DMS53 treated with DMSO at 0.1 percent for 48 hours (cell line): ENCODE measurements around the gene STAT5B.

Source experiments
- DNase-seq: peaks from one replicate; lab custom pipeline; 2025; ENCODE audit not compliant: unreplicated experiment; lab: John Stamatoyannopoulos, UW

The STAT5B gene

DNA sequence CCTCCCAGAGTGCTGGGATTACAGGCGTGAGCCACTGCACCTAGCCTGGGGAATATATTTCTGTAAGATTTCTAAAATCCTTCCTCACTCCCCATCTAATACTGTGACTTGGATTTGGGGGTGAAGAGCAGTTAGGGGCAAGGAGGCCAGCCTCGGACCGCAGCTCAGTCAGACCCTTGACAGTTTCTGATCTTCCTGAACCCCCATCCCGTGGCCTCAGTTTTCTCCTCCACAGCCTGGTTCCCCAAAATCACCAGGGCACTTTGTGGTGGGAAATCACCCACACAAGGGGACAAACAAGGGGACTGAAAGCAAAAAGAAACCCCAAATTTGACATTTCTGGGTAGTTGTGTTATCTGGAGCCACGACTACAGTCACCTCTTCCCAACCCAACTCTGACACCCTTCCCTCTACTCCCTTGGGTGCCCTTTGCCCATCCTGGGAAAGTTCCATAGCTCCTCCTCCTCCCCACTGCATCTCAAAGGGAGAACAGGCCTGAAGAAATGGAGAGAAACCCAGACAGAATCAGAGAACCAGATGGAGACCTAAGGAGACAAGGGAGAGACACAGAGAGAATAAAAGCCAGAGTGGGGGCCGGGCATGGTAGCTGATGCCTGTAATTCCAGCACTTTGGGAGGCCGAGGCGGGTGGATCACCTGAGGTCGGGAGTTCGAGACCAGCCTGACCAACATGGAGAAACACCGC lies 9.3 kb upstream of the STAT5B start:
- no peak for DNase-seq

DNA sequence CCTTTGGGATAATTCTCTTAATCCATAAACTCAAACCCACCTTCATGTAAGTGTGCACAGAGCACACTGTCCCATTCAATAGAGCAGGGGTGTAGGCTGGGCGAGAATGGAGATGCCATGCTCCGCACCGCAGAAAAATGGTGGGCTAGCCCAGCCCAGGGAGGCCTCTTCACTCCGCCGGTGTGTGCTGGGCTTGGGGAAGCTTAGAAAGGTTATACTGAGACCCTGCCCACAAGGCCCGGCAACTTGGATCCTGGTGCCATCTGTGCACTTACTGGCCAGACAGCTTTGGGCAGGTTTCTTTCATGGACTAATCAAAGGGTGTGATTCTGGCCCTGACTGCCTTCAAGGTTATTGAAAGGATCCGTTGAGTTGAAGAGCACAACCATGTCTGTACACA lies 8.4 kb upstream of the STAT5B start:
- DNase-seq, result no peak

DNA sequence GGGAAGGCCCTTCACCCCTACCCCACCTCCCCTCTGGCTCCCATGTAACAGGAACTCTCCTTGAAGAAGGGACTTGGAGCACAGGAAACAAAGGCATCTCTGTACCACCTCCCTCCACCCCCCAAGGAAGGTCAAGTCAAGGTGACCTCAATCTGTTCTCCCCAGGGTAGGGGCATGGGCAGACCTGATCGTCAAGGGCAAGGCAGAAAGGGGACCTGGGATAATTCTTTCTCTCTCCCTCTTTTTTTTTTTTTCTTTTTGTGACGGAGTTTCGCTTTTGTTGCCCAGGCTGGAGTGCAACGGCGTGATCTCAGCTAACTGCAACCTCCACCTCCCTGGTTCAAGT lies 7.8 kb upstream of the STAT5B start:
- DNase-seq, result no peak

DNA sequence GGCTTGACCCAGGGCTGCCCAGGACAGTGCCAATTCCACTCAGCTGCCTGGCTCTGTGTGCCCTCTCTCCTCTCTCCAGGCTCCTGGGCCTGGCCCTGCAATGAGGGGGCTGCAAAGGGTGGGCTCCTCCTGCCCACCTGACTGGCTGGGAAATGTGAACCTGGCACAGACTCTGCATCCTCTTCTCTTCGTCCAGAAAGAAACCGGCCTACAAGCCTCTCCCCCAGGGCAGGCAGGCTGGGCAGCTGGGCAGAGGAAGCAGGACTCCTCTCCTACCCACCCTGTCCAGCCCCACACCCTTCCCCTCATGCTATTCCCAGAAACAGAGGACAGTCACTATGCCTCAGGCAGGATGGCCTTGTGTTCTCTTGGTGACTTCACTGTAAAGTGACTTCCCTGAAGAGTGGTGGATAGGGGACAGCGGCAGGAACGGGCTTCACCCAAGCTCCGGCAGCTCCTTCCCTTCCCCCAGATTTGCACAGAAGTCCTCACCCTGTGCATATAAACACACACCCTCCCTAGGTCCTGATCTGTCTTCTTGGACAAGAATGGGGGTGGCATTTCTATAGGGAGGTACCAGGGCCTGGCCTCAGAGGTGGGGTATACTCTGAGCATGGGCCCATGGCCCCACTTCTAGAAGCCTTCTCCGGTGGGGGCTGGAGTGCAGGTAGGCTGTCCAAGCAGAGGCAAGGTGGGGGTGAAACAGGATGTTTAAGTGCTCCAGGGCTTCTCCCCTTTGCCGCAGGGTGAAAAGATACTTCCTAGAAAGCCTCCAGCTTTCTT lies 7.2 kb upstream of the STAT5B start:
- no peak for DNase-seq

DNA sequence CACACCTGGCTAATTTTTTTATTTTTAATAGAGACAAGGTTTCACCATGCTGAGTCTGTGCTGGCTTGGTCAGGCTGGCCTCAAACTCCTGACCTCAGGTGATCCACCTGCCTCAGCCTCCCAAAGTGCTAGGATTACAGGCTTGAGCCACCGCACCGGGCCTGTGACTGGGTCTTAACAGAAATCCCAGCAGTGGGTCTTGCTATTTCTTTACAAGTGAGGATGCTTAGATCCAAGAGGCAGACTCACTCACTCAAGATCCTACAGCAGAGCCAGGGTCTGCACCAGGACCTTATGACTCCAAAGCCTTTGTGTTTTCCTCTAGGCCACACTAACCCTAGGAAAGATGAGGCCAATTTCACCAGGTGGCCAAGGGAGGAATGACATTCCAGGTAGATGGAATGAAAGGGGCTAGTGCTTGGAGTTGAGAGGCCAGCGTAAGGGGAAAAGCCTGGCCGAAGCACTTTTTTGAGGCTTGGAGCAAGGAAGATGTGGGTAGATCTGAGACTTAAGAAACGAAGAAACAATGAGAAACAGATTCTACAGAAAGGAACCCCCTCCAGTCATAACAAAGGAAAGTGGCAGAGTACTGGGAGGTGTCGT lies 6.4 kb upstream of the STAT5B start:
- no peak for DNase-seq

DNA sequence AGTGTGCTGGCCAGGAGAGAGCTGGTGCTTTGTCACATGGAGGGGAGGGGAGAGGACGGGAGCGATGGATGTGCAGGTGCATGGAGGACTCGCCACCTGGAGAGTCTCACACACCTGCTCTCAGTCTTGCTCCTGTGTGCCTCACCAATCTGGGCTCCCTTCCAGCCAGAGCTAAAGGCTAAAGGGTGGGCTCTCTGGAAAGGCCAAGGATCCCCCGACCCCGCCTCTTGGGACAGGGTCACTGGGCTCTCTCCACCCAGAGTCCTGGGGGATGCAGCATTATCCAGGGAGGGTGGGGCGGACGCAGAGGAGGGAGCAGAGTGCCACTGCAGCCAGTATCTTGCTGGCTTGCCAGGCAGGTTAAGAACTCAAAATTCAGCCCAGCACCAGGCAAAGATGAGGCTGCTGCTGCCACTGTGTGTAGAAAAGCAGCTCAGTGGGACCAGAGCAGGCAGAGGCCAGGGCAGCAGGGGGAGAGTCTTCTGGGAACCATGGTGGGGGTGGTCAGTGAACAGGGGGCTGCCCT lies 5.4 kb upstream of the STAT5B start:
- peak; percentile 74 for DNase-seq

DNA sequence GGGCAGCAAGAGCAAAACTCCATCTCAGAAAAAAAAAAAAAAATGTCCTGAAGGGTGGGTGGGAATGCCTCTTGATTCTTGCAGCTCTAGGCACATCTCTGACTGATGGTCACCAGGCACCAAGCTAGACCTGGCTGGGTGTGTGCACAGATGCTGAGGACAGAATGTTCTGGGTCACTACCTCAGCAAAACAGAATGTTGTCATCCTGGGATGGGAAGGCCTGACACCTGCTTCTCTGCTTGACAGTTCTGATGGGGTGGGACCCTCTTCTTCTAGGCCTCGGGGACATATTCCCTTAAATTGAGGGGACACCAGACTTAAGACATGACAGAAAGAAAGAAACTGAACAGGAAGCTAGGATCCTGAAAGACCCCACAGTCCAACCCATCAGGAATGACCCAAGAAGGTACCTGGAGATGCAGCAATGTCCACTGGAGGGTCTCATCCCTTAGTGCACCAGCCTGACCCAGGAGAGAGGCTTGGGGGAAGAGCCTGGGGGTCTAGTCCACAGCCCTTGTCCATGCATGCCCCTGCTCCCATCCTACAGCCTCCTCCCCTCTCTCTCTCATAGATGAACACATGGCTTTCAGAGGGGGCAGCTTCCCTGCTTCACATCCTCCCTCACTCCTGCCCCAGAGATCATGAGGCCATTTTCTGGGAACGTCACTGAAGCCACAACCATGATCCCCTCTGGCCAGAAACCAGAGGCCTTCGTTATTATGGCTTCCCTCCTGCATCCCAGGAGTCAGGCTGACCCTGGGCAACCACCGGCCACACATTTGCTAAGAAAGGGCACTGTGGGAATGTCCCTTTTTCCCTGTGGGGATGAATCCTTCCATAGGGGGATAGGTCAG lies 3.8 kb upstream of the STAT5B start:
- DNase-seq, result no peak

DNA sequence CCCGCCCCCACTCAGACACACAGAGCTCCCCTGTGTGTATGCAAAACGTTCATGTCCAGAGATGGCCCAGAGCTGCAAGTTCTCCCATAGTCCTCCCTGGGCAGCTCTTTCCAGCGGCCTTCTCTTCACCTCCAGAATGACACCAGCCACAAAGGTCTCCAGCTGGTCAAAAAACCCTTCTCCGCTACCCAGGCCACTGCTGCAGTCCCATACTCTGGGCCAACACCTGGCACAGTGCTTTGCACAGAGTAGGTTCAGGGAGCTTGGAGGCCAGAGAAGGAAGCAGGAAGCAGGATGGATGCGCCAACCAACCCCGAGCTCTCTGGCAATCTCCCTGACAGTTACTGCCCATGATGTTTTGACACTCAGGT lies 1.1 kb upstream of the STAT5B start:
- no peak for DNase-seq

DNA sequence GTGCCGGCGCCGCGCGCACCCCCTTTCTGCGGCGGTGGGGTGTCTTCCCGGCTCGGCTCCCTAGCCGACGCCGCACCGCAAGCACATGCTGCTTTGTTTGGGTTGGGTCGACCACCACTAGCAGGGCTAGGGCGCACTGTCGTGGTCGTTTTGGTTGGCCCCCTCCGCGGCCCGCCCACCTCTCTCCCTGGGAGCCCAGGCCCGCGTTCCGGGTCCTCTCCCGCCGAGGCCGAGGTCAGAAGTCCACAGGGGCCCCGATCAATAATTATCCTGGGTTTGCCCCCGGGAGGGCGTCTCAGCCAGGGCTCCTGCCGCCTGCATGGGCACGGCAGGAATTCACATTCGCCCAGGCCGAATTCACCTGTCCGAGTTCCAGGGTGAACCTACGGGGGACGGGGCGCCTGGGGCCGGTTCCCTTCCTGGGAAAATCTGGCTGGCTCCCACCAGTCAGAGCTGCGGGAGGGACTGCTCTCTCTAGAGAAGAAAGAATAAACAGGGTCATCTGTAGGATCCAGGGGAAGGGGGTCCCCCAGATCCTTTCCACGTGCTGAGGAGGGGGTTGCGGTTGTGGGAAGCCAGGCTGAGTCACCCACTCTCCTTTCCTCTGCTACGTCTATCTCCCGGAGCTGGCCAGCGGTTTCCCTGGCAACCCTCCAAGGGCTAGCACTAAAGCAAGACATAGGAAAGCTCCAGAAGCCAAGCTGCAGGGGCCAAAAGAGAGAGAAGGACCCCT lies 584 bp upstream of the STAT5B start:
- DNase-seq, result peak; percentile 19

DNA sequence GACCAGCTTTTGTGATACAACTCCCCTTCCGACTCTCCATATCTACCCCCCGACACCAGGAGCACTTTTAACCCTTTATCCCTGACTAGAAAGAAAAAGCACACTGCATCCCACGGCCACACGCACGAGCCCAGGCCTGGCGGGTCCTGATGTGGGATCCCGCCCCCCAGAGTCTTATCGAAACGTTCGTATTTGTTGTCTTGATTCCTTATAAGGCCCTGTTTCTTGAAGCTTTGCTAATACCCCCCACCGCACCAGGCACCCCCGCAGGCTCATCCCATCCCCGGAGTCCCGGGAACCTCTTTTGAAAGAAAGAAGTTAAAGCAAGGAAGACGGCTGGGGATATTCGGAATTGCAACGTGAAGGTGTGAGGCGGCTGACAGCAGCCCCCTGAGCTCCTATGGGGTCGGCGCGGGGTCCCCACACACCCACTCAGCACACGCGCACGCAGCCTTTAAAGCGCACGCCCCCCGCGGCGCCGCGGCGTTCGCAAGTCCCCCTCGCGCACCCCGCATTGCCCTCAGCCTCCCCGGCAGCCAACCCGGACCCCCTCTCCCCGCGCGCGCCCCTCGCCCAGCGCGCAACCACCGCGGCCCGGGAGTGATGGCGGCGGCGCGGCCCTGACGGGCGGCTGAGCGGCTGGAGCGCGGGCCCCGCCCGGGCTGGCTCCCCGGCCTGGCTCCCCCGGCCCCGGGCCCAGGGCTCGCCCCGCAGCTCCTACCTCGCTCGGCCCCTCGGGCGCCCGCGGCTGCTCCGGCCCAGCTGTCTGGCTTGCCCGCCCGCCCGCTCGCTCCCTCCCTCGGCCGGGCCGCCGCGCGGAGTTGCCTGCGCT lies 448 bp downstream of the STAT5B start:
- no peak for DNase-seq

DNA sequence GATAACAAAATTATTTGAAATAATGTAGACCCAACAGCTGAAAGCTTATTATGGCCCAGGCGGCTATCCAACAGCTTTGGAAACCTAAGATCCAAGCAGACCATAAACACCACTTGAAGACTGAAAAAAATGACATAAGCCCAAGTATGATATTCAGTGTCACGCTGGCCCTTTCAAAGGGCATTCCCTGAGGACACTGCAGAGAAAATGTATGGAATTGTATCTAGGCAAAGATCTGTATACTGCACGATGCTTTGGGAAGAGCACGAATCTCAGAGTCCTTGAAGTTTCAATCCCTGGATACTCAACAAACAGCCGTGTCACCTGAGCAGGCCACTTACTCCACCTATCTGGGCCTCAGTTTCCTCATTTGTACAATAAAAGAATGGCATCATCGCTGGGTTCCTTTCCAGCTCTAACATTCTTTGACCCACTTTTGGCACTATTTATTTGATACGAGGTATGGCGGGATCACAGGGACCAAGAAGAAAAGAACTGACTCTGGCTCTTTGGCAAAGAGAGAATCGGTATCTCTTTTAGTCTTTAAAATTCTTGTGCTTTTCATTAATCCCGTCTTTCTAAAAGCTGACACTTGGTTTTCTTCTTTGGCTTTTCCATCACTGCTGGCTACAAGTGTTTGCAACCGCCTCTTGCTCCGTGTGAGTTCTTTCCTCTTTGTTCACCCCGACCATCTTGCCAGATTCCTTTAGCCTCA lies 1.2 kb downstream of the STAT5B start:
- no peak for DNase-seq

DNA sequence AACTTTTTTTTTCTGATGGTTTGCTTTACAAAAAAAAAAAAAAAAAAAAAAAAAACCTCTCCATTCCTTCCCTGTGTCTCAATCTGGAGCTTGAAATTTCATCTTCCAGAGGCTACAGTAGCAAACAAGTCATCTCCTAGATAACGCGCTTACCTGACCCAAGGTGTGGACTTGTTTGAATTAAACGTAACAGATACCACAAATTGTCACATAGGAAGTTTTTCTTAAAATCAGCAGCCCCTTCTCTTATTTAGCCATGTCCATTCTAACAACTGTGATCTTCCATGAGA lies 2.0 kb downstream of the STAT5B start:
- no peak for DNase-seq

DNA sequence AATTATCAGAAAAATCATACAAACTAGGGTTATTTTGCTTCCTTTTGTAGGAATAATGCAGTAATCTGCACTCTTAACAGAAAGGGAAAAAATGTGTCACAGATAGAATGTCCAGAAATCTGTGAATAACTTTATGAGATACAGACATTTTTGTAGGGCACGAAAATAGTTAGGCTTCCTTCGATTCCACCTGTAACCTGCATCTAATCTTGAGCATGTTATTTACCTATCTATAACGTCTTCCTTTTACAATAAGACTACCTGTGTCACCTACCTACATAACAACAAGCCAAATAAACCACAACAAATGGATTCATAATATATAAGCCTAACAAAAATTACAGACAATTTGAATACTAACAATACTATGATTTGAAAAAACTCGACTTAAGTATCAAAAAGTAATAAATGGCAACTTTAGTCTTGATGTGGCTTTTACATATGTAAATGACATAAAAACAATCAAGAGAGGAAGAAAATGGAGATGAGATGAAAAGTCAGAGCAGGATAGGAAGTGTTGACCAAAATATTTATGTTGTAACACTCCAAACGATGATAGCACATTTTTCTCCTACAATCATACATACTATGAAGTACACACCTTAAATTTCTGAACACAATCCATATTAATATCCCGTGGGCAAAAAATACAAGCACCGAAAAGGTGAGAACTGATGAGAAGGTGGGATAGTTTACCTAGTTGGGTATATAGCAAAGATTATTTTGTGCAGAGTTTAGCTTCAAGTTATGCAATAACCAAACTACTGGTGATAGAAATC lies 2.5 kb downstream of the STAT5B start:
- DNase-seq, result no peak

DNA sequence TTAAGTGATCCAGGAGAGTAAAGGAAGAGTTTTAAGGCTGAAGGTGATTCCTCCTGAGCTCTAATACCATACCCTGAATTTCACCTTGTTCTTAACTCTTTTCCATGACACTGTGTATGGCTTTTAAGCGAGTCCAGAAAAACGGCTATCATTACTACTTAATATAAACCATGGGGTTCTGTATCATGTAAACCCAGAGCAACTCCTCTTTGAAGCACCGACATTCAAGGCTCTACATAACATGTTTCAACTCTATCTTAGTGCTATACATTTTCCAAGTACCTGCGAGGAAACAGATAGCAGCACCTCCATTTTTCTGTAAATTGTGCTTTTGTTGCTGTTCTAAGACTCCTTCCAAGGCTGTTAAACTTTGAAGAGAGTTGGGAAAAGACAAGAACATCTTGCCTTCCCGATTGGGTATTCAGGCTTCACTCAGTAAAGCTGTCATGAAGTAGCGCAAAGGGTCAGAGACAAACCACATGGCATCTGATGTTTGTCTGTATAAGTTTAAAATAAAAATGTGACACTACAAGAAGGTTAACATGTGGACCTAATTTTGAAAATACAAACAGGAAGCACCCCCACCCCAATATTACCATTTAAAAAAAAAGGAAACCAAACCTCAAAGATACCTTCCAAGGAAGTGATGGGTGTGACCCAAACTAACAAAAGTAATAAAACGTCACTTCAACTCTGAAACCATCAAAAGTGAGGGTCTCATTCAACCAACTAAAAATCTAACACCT lies 3.9 kb downstream of the STAT5B start:
- no peak for DNase-seq

DNA sequence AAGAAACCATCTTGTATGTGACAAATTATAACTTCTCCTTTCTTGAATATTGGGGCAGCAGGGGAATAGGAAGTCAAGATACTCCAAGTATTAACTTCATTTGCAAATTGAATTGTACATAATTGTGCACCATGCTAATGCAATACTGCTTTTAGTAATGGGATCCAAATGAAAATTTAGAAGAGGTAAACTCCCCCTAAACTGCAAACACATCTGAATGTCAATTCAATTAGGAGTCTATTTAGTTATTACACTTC lies 4.5 kb downstream of the STAT5B start:
- no peak for DNase-seq

DNA sequence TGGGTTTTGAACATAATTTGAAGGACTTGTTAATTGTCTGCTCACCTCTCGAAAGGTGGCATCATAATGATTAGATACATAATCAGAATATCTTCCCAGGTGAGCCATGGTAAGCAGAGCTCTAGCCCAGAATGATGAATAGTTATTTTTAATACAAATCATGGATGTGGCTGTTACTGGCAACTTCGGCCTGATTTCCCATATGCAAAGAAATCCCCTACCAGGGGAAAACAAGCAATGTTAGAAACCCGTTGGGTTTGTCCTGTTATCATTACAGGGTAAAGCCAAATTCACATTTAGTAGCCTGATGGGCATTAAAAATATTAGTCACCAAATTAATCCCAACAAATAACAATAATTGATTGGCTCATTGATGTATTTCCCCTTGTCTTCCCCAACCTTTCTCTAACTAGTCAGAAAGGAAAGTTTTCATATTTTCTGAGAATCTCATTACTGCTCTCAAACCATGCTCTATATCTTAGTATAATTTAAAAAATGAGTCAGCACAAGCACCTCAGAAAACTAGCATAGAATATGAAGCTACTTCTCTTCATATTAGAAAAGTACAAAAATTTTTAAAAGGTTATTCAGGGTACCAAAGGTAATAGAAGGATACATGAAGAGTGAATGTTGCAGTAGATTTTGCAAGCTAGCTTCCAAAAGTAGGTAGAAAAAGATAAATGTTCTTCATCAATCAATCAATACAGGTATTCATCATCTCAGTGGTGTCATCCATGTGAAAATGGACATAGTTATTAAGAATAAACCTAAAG lies 5.0 kb downstream of the STAT5B start:
- DNase-seq, result no peak

DNA sequence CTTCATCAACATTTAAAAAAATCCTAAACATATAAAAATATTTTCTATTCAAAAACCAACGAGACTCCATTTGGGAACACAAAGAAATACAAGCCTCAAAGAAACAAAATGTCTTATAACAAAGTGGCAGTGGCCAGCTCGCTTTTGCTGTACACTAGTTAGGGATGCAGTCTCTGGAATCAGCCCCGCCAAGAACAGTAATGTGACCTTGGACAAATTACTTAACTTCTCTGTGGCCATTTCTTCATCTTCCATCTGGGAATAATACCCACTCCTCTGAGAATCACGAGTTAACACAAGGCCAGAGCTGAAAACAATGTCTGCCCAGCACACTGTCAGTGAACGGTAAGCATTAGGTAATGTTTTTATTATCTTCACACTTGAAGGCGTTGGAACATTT lies 5.6 kb downstream of the STAT5B start:
- DNase-seq, result no peak

DNA sequence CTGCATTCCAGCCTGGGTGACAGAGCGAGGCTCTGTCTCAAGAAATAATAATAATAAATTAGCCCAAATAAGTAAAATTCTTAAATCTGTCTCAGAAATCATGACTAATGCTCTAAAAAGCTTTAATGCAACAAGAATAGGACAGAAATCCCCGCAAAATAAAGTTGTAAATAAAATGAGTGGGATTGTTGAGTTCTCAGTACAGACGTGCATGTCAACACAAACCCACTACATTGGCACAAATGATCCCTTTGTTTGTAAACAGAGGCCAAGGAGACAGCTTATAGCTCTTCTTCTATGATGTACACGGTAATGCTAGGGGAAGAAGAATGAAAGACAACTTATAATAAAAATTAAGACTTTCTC lies 6.0 kb downstream of the STAT5B start:
- DNase-seq, result no peak
